Hepatocyte (in vitro differentiated cells): ENCODE data around the gene PTPRN2. TPM values are rescaled to one million over a fixed set of nuclear protein-coding genes. Genes with fewer than 3 reads are reported as not detected.

Experiments used
- DNase-seq: peaks from one replicate; pipeline ENCODE4 v3.0.0-alpha.2; 2016; ENCODE audit warnings: low spot score
- H2AFZ ChIP-seq: fragments of 200-600 bp; sonication (generic); 2 replicates; pipeline ENCODE4 v1.6.0; 2016; ENCODE audit warnings: antibody characterized with exemption, mild to moderate bottlenecking
- H3K27ac ChIP-seq: fragments of 200-600 bp; sonication (generic); 2 replicates; pipeline ENCODE4 v1.5.1; 2016; ENCODE audit warnings: mild to moderate bottlenecking
- H3K27me3 ChIP-seq: fragments of 200-600 bp; sonication (generic); 2 replicates; pipeline ENCODE4 v1.6.1; 2016
- H3K36me3 ChIP-seq: fragments of 200-600 bp; sonication (generic); replicated peaks from 2 replicates; pipeline ENCODE4 v1.5.1; 2016; ENCODE audit warnings: low read depth; ENCODE audit not compliant: insufficient read depth
- H3K4me1 ChIP-seq: fragments of 200-600 bp; sonication (generic); 2 replicates; pipeline ENCODE4 v1.5.1; 2016; ENCODE audit warnings: mild to moderate bottlenecking, moderate library complexity; ENCODE audit not compliant: insufficient read depth
- H3K4me2 ChIP-seq: fragments of 200-600 bp; sonication (generic); 2 replicates; pipeline ENCODE4 v1.6.0; 2016
- H3K4me3 ChIP-seq: fragments of 200-600 bp; sonication (generic); 2 replicates; pipeline ENCODE4 v1.5.1; 2016; ENCODE audit warnings: mild to moderate bottlenecking
- H3K79me2 ChIP-seq: fragments of 200-600 bp; sonication (generic); 2 replicates; pipeline ENCODE4 v1.6.0; 2017; ENCODE audit warnings: mild to moderate bottlenecking
- H3K9me2 ChIP-seq: fragments of 200-600 bp; sonication (generic); replicated peaks from 2 replicates; pipeline ENCODE4 v1.6.0; 2017; ENCODE audit warnings: mild to moderate bottlenecking; ENCODE audit not compliant: insufficient read depth
- H3K9me3 ChIP-seq: fragments of 200-600 bp; sonication (generic); 2 replicates; pipeline ENCODE4 v1.5.1; 2016; ENCODE audit warnings: low read depth, mild to moderate bottlenecking
- H4K20me1 ChIP-seq: fragments of 200-600 bp; sonication (generic); 2 replicates; pipeline ENCODE4 v1.6.0; 2016; ENCODE audit warnings: mild to moderate bottlenecking; ENCODE audit not compliant: insufficient read depth, poor library complexity, severe bottlenecking
- CTCF ChIP-seq: fragments of 200-600 bp; sonication (generic); IDR thresholded peaks from 2 replicates; pipeline ENCODE4 v1.5.1; 2016; ENCODE audit warnings: antibody characterized with exemption, mild to moderate bottlenecking; ENCODE audit not compliant: poor library complexity
- EZH2 ChIP-seq: fragments of 200-600 bp; sonication (generic); IDR thresholded peaks from 2 replicates; pipeline ENCODE4 v1.6.1; 2016; ENCODE audit warnings: antibody characterized with exemption, mild to moderate bottlenecking, borderline replicate concordance
- EZH2phosphoT487 ChIP-seq: fragments of 200-600 bp; sonication (generic); IDR thresholded peaks from one replicate; pipeline ENCODE4 v1.6.1; 2018; ENCODE audit warnings: antibody characterized with exemption, mild to moderate bottlenecking, low read depth, moderate library complexity; ENCODE audit not compliant: unreplicated experiment, severe bottlenecking
- WGBS: methylation state at CpG from one replicate; pipeline ENCODE4 v1.1.6; 2016; ENCODE audit warnings: low lambda C conversion rate; ENCODE audit errors: missing lambda C conversion rate; 5-methylcytosine and 5-hydroxymethylcytosine counted together
- polyA plus RNA-seq: library from polyadenylated mRNA; unstranded; fragments of >200 nt; fragmentation: Nextera tagmentation; extraction: Ambion mirVana; gene quantifications from 2 replicates; pipeline ENCODE4 v1.2.1, GENCODE V29; 2016
- total RNA-seq: library from RNA; depleted of rRNA; stranded (reverse); fragments of >200 nt; gene quantifications from 2 replicates; pipeline ENCODE4 v1.2.3, GENCODE V29; 2014

The PTPRN2 gene
- total and polyA plus RNA-seq, 2 experiments from 2014 or later: 2.1 to 3.3 TPM

DNA sequence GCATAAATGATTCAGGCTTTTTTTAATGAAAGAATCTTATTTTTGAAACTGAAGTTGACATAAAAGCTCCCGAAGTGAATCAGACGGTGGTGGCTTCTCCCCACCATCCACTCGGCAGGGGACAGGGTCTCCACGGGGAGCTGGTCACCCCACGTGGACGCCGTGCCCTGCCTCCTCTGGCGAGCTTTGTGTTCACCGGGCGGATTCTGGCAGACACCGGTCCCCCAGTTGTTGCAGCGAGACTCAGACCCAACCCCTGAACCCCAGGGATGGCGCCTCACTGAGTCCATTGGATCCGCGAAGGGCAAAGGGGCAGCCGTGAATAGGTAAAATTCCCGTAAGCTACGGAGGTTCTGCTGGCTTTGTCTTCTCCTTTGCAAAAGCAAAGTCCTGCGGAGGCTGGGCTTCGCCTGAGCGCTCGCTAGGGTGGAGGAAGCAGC, 38.4 kb downstream of the PTPRN2 start:
- Histone ChIP-seq H3K36me3 (no peaks in the 10 kb centered on the region), H3K27ac (no peak overlapping the region), H2AFZ (no peak overlapping the region), H3K9me2 (no peaks in the 10 kb centered on the region), H4K20me1 (no peaks in the 10 kb centered on the region), H3K4me2 (no peak overlapping the region), H3K4me3 (no peak overlapping the region), H3K27me3 (no peaks in the 10 kb centered on the region), H3K9me3 (no peaks in the 10 kb centered on the region), H3K4me1 (no peaks in the 10 kb centered on the region), H3K79me2 (no peaks in the 10 kb centered on the region)
- DNase-seq: no peak
- TF ChIP-seq CTCF: no peak
- no peak for TF ChIP-seq EZH2
- TF ChIP-seq EZH2phosphoT487: no peak
- 75% methylated on average over 22 of the region's 22 CpGs for WGBS

DNA sequence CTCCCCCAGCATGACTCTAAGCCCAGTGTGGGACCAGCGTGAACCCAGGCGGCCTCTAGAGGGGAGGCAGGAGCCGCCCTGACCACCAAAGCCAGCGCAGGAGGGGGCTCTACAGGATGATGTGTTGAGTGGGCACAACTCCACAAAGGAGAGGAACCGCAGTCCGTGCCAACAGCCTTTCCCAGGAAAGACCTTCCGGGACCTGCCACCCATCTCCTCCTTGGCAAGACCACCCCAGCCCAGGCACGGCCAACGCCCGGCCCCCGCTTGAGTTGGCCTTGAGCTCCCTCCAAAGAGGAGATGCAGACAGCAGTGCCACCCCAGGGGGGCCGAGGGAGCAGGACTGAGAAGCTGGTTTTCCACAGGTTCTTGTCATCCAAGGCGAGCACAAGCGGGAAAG, 38.9 kb downstream of the PTPRN2 start:
- Histone ChIP-seq H3K4me2 (no peak overlapping the region), H4K20me1 (no peaks in the 10 kb centered on the region), H3K36me3 (no peaks in the 10 kb centered on the region), H3K27me3 (no peaks in the 10 kb centered on the region), H3K9me3 (no peaks in the 10 kb centered on the region), H3K79me2 (no peaks in the 10 kb centered on the region), H3K4me3 (no peak overlapping the region), H3K9me2 (no peaks in the 10 kb centered on the region), H3K4me1 (no peaks in the 10 kb centered on the region), H3K27ac (no peak overlapping the region), H2AFZ (no peak overlapping the region)
- TF ChIP-seq CTCF (no peak), EZH2 (no peak), EZH2phosphoT487 (no peak)
- DNase-seq: no peak
- WGBS: 92% methylated on average over 14 of the region's 14 CpGs

GRCh38 chr7:158547817-158548216, 39.8 kb downstream of the PTPRN2 start:
- 87% methylated on average over 9 of the region's 9 CpGs for WGBS
- Histone ChIP-seq H3K4me1 (no peaks in the 10 kb centered on the region), H4K20me1 (no peaks in the 10 kb centered on the region), H3K79me2 (no peaks in the 10 kb centered on the region), H3K9me3 (no peaks in the 10 kb centered on the region), H3K27ac (no peak overlapping the region), H3K9me2 (no peaks in the 10 kb centered on the region), H3K4me2 (no peak overlapping the region), H2AFZ (no peak overlapping the region), H3K4me3 (no peak overlapping the region), H3K36me3 (no peaks in the 10 kb centered on the region), H3K27me3 (no peaks in the 10 kb centered on the region)
- DNase-seq: no peak
- TF ChIP-seq CTCF (no peak), EZH2phosphoT487 (no peak), EZH2 (no peak)

- no peak overlapping the region for H2AFZ ChIP-seq
- H3K9me3 ChIP-seq: no peaks in the 10 kb centered on the region
- H3K9me2 ChIP-seq: no peaks in the 10 kb centered on the region
- no peaks in the 10 kb centered on the region for H3K4me1 ChIP-seq
- 94% methylated on average over 7 of the region's 11 CpGs for WGBS
- no peaks in the 10 kb centered on the region for H4K20me1 ChIP-seq
- no peaks in the 10 kb centered on the region for H3K36me3 ChIP-seq
- no peaks in the 10 kb centered on the region for H3K79me2 ChIP-seq
- DNase-seq: no peak
- H3K27ac ChIP-seq: no peak overlapping the region
- no peak overlapping the region for H3K4me2 ChIP-seq
- H3K4me3 ChIP-seq: no peak overlapping the region
- TF ChIP-seq CTCF (no peak), EZH2 (no peak), EZH2phosphoT487 (no peak)
- no peaks in the 10 kb centered on the region for H3K27me3 ChIP-seq
Measured at GRCh38 chr7:158546626-158547025, 41.0 kb downstream of the PTPRN2 start.
